ENCODE data around the gene SLC24A4.

GRCh38 chr14:92414690-92415445 is 91.9 kb downstream of the SLC24A4 start:
- TF ChIP-seq CTCF (IDR thresholded peaks at IDR 0.05; ENCODE audit: insufficient read depth, low read length), result no peak
- TF ChIP-seq REST (IDR thresholded peaks at IDR 0.05; ENCODE audit: insufficient replicate concordance, low read depth), result no peak
